ENCODE results near the gene TADA2A.

DNA sequence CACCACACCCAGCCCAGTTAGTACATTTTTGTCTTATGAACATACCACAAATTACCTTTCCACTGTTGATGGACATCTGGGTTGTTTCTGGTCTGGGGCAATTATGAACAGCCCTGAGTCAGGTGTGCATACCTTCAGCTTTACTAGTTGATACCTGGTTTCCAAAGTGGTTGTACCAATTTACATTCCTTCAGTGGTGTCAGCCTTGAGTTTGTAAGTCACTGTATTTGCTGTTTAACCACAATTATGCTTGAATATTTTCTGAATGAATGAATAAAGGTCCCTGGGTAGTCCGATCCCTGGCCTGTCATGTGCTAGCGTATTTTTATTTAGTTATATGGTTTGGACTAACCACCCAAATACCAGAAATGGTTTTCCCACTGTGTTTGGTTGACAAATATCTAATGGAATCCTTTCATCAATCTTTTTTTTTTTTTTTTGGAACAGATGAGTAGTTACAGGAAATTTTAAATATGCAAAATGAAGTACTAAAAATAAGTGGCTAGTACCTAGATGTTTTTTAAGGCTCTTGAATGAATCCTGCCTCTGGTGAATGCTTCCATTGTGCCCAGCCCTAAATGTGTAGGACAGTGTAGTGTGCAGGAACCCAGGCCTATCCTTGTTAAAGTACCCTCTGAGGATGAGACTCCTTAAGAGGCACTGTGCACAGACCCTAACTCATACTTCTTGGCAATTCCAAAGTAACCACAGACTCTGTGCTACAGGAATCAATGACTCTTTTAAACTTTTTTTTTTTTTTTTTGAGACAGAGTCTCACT, 86.8 kb downstream of the TADA2A start:
- TF ChIP-seq, protein P1, sequence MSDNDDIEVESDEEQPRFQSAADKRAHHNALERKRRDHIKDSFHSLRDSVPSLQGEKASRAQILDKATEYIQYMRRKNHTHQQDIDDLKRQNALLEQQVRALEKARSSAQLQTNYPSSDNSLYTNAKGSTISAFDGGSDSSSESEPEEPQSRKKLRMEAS (IDR thresholded peaks at IDR 0.05) = no peak
- TF ChIP-seq TCF7L2 (IDR thresholded peaks at IDR 0.05; ENCODE audit: borderline replicate concordance, extremely low read depth, insufficient read depth, insufficient read length) = no peak
- TF ChIP-seq CBX3 (IDR thresholded peaks at IDR 0.05; ENCODE audit: low read depth) = no peak
- no peak for TF ChIP-seq JUND (IDR thresholded peaks at IDR 0.05)
- no peak for TF ChIP-seq POLR2AphosphoS5 (IDR thresholded peaks at IDR 0.05; ENCODE audit: low read depth, low read length)
- no peak for TF ChIP-seq POLR2A (IDR thresholded peaks at IDR 0.05; ENCODE audit: borderline replicate concordance, extremely low read depth, insufficient read depth, insufficient read length)
- TF ChIP-seq, protein P2, sequence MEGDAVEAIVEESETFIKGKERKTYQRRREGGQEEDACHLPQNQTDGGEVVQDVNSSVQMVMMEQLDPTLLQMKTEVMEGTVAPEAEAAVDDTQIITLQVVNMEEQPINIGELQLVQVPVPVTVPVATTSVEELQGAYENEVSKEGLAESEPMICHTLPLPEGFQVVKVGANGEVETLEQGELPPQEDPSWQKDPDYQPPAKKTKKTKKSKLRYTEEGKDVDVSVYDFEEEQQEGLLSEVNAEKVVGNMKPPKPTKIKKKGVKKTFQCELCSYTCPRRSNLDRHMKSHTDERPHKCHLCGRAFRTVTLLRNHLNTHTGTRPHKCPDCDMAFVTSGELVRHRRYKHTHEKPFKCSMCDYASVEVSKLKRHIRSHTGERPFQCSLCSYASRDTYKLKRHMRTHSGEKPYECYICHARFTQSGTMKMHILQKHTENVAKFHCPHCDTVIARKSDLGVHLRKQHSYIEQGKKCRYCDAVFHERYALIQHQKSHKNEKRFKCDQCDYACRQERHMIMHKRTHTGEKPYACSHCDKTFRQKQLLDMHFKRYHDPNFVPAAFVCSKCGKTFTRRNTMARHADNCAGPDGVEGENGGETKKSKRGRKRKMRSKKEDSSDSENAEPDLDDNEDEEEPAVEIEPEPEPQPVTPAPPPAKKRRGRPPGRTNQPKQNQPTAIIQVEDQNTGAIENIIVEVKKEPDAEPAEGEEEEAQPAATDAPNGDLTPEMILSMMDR (IDR thresholded peaks at IDR 0.05 in 2 of 3, conservative IDR thresholded peaks at IDR 0.05 in 1 of 3; ENCODE audit: borderline replicate concordance in 1 of 3, insufficient read depth in 1 of 3, low read depth in 2 of 3, low read length in 2 of 3) = no peak
- no peak for TF ChIP-seq CEBPB (IDR thresholded peaks at IDR 0.05; ENCODE audit: low read depth)
- no peak for TF ChIP-seq ZNF274 (IDR thresholded peaks at IDR 0.05; ENCODE audit: low read depth, low read length)
- TF ChIP-seq, protein P3, sequence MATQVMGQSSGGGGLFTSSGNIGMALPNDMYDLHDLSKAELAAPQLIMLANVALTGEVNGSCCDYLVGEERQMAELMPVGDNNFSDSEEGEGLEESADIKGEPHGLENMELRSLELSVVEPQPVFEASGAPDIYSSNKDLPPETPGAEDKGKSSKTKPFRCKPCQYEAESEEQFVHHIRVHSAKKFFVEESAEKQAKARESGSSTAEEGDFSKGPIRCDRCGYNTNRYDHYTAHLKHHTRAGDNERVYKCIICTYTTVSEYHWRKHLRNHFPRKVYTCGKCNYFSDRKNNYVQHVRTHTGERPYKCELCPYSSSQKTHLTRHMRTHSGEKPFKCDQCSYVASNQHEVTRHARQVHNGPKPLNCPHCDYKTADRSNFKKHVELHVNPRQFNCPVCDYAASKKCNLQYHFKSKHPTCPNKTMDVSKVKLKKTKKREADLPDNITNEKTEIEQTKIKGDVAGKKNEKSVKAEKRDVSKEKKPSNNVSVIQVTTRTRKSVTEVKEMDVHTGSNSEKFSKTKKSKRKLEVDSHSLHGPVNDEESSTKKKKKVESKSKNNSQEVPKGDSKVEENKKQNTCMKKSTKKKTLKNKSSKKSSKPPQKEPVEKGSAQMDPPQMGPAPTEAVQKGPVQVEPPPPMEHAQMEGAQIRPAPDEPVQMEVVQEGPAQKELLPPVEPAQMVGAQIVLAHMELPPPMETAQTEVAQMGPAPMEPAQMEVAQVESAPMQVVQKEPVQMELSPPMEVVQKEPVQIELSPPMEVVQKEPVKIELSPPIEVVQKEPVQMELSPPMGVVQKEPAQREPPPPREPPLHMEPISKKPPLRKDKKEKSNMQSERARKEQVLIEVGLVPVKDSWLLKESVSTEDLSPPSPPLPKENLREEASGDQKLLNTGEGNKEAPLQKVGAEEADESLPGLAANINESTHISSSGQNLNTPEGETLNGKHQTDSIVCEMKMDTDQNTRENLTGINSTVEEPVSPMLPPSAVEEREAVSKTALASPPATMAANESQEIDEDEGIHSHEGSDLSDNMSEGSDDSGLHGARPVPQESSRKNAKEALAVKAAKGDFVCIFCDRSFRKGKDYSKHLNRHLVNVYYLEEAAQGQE (IDR thresholded peaks at IDR 0.05; ENCODE audit: low read depth) = no peak
- TF ChIP-seq EGR1 (IDR thresholded peaks at IDR 0.05; ENCODE audit: low read depth) = no peak
- no peak for TF ChIP-seq RAD21 (IDR thresholded peaks at IDR 0.05; ENCODE audit: low read depth)
- TF ChIP-seq, protein P4, sequence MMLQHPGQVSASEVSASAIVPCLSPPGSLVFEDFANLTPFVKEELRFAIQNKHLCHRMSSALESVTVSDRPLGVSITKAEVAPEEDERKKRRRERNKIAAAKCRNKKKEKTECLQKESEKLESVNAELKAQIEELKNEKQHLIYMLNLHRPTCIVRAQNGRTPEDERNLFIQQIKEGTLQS (IDR thresholded peaks at IDR 0.05) = no peak
